NT2/D1 (cell line): ENCODE results near the gene PGBD1.
A peak's percentile ranks its signal among the peaks of the same experiment; 100 is the strongest.

Source experiments
- DNase-seq: peaks from one replicate; pipeline ENCODE4 v3.0.0-alpha.2; 2011; ENCODE audit warnings: low read depth, low spot score
- H3K27me3 ChIP-seq: 2 replicates; pipeline ENCODE4 v1.6.0; 2011; ENCODE audit warnings: mild to moderate bottlenecking; ENCODE audit not compliant: insufficient read length, insufficient read depth
- H3K36me3 ChIP-seq: 2 replicates; pipeline ENCODE4 v1.6.1; 2011; ENCODE audit warnings: mild to moderate bottlenecking, low read length, mixed read lengths; ENCODE audit not compliant: insufficient read depth, insufficient read length
- H3K4me1 ChIP-seq: 2 replicates; pipeline ENCODE4 v1.5.1; 2011; ENCODE audit not compliant: insufficient read depth, insufficient read length
- H3K4me3 ChIP-seq: 2 replicates; pipeline ENCODE4 v1.5.1; 2011; ENCODE audit warnings: low read depth; ENCODE audit not compliant: insufficient read length
- H3K9ac ChIP-seq: 2 replicates; pipeline ENCODE4 v1.6.0; 2011; ENCODE audit warnings: low read depth; ENCODE audit not compliant: insufficient read length
- H3K9me3 ChIP-seq: 2 replicates; pipeline ENCODE4 v1.5.1; 2011; ENCODE audit warnings: mild to moderate bottlenecking, low read length; ENCODE audit not compliant: insufficient read depth
- SUZ12 ChIP-seq: IDR thresholded peaks from 2 replicates; pipeline ENCODE4 v1.6.1; 2011; ENCODE audit not compliant: insufficient read length, insufficient read depth; ENCODE audit errors: extremely low read depth
- YY1 ChIP-seq: IDR thresholded peaks from 2 replicates; pipeline ENCODE4 v1.6.1; 2011; ENCODE audit not compliant: insufficient read length, insufficient read depth
- ZNF274 ChIP-seq: IDR thresholded peaks from 2 replicates; pipeline ENCODE4 v1.6.1; 2011; ENCODE audit warnings: mild to moderate bottlenecking, low read depth, low read length

The PGBD1 gene

DNA sequence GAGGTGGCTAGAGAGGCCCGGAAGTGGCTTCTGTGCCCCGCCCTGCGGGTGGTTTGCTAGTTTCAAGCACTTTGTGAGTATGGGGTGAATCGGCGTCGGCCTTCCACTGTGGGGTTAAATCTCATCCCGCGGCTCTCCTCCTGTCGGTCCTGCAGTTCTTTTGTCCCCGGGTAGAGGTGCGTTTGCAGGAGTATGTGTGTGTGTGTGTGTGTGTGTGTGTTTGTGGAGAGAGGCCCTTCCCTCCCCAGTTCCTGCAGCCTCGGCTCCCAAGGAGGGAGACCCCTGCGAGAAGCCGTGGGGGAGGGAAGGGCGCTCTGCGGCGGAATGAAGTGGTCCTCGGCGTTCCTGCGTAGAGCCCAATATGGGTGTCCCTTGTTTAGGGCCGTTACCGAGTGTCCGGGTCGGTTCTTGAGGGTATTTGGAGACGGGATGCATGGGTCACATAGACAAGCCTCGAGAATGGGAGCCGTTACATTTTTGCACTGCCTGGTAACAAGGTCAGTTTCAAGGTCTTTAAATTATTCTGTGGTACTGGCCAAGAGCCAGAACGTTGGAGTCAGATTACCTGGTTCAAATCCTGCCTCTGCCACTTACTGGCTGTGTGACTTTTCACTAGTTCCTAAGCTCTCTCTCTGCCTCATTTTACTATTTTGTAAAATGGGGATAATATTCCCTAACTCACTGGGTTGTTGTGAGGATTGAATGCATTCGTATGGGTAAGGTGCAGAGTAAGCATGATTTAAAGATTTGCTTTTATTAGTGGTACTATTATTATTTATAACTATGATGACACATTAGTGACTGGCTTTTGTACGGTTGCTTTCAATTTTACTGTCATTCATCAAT lies 68.7 kb downstream of the PGBD1 start, which contains the start of gene ZKSCAN3:
ZKSCAN3 (plus strand) TSS at position 56 of the 846 bp plus-strand sequence. CDS start 9,640 bp downstream, outside the sequence.
- H3K9ac ChIP-seq, result peak within 1 kb of the TSS; percentile 85
- peaks cover 10% of the 10 kb centered on the region; the same call in 1 of the 2 replicates for H3K9me3 ChIP-seq
- no peaks in the 10 kb centered on the region for H3K27me3 ChIP-seq
- TF ChIP-seq YY1 (no peak), ZNF274 (no peak), SUZ12 (no peak)
- peak within 1 kb of the TSS; percentile 83 for H3K4me3 ChIP-seq
- peak; percentile 56 for DNase-seq
- peaks cover 13% of the 10 kb centered on the region for H3K36me3 ChIP-seq
- no peaks in the 10 kb centered on the region for H3K4me1 ChIP-seq

DNA sequence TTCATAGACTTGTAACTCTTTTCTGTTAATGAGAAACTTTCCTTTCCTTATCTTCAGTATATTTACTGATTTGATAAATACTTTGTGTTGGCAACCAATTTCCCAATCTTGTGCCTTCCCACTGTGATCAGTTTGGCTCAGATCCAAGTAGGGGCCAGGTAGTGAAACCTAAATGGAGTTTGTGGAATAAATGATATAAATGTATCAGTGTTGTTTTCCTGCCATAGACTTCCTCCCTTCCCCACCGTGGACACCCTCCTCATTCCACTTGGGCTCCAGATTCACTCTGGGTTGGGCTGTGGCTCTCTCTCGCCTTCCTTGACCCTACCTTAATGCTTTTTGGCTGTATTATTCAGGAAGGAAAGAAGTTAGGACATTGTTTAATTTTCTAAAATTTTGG lies 69.7 kb downstream of the PGBD1 start:
- TF ChIP-seq YY1 (no peak), SUZ12 (no peak), ZNF274 (no peak)
- H3K36me3 ChIP-seq, result peaks cover 13% of the 10 kb centered on the region
- H3K27me3 ChIP-seq, result no peaks in the 10 kb centered on the region
- no peak overlapping the region for H3K4me3 ChIP-seq
- H3K9ac ChIP-seq, result no peak overlapping the region
- H3K9me3 ChIP-seq, result peaks cover 10% of the 10 kb centered on the region; the same call in 1 of the 2 replicates
- H3K4me1 ChIP-seq, result no peaks in the 10 kb centered on the region
- DNase-seq, result no peak

GRCh38 chr6:28351493-28351925 lies 70.1 kb downstream of the PGBD1 start:
- TF ChIP-seq ZNF274 (no peak), YY1 (no peak), SUZ12 (no peak)
- no peak overlapping the region for H3K9ac ChIP-seq
- no peak overlapping the region for H3K4me3 ChIP-seq
- H3K27me3 ChIP-seq, result no peaks in the 10 kb centered on the region
- peaks cover 13% of the 10 kb centered on the region for H3K36me3 ChIP-seq
- no peak for DNase-seq
- H3K9me3 ChIP-seq, result peaks cover 10% of the 10 kb centered on the region; the same call in 1 of the 2 replicates
- H3K4me1 ChIP-seq, result no peaks in the 10 kb centered on the region
